Measurements from ENCODE around the gene RIGI.
A peak's percentile ranks its signal among the peaks of the same experiment; 100 is the strongest.
"Not testable (repeated sequence)": the region's sequence is repeated elsewhere in the genome, so short reads cannot be mapped to it uniquely, and the experiment has no call there.

The RIGI gene
- 0.92 to 27.4 (median 11.1) reads per million in 3 experiments for total RNA-seq

- peak; percentile 75 for DNase-seq
Measured at GRCh38 chr9:32526041-32526706, at the start of gene RIGI. RIGI (minus strand) TSS chr9:32526196; CDS start chr9:32526166, 30 bp downstream.

- DNase-seq: no peak
Measured at GRCh38 chr9:32574858-32575257, 48.9 kb upstream of the RIGI start.

- no peak for DNase-seq
Measured at GRCh38 chr9:32573821-32574220, 47.8 kb upstream of the RIGI start.

GRCh38 chr9:32572900-32573523 is 47.0 kb upstream of the RIGI start, which contains the start of gene NDUFB6:
NDUFB6 (minus strand) TSS chr9:32573159; CDS start chr9:32573060, 99 bp downstream.
- peak; percentile 94 for DNase-seq

GRCh38 chr9:32571969-32572899 is 46.2 kb upstream of the RIGI start:
- peak; percentile 79 for DNase-seq

GRCh38 chr9:32570262-32570661 is 44.3 kb upstream of the RIGI start:
- DNase-seq: no peak

GRCh38 chr9:32566770-32567169 is 40.8 kb upstream of the RIGI start:
- no peak for DNase-seq

- no peak for DNase-seq
Measured at GRCh38 chr9:32565967-32566366, 40.0 kb upstream of the RIGI start.

- DNase-seq: no peak
Measured at GRCh38 chr9:32558408-32558934, 32.5 kb upstream of the RIGI start.

GRCh38 chr9:32554591-32554990 is 28.6 kb upstream of the RIGI start:
- DNase-seq: no peak

GRCh38 chr9:32554107-32554506 is 28.1 kb upstream of the RIGI start:
- no peak for DNase-seq

- DNase-seq: peak; percentile 87
Measured at GRCh38 chr9:32552172-32552872, 26.3 kb upstream of the RIGI start, which contains the start of the genes SMIM27 and TOPORS. SMIM27 (plus strand) TSS chr9:32552327; CDS start chr9:32552435, 108 bp downstream. TOPORS (minus strand) TSS chr9:32552586; CDS start chr9:32552436, 150 bp downstream.

GRCh38 chr9:32551276-32552051 is 25.5 kb upstream of the RIGI start:
- DNase-seq: peak; percentile 55

GRCh38 chr9:32550562-32551275 is 24.7 kb upstream of the RIGI start:
- DNase-seq: peak; percentile 96

- no peak for DNase-seq
Measured at GRCh38 chr9:32550150-32550561, 24.2 kb upstream of the RIGI start.

GRCh38 chr9:32548213-32548612 is 22.2 kb upstream of the RIGI start:
- DNase-seq: not testable (repeated sequence)

GRCh38 chr9:32545884-32546283 is 19.9 kb upstream of the RIGI start:
- DNase-seq: no peak

GRCh38 chr9:32543047-32543446 is 17.1 kb upstream of the RIGI start:
- DNase-seq: no peak

GRCh38 chr9:32533816-32534215 is 7.8 kb upstream of the RIGI start:
- no peak for DNase-seq

GRCh38 chr9:32533336-32533735 is 7.3 kb upstream of the RIGI start:
- no peak for DNase-seq

- DNase-seq: no peak
Measured at GRCh38 chr9:32526707-32527048, 682 bp upstream of the RIGI start.
